HG02678 (cell line): Measurements from ENCODE around the gene PADI2.

Experiments used
- ATAC-seq: cut with Tn5 transposase; IDR thresholded peaks from one replicate; pipeline ENCODE4 v1.9.1; 2021; ENCODE audit warnings: mild to moderate bottlenecking, moderate library complexity; ENCODE audit not compliant: unreplicated experiment

The PADI2 gene

DNA sequence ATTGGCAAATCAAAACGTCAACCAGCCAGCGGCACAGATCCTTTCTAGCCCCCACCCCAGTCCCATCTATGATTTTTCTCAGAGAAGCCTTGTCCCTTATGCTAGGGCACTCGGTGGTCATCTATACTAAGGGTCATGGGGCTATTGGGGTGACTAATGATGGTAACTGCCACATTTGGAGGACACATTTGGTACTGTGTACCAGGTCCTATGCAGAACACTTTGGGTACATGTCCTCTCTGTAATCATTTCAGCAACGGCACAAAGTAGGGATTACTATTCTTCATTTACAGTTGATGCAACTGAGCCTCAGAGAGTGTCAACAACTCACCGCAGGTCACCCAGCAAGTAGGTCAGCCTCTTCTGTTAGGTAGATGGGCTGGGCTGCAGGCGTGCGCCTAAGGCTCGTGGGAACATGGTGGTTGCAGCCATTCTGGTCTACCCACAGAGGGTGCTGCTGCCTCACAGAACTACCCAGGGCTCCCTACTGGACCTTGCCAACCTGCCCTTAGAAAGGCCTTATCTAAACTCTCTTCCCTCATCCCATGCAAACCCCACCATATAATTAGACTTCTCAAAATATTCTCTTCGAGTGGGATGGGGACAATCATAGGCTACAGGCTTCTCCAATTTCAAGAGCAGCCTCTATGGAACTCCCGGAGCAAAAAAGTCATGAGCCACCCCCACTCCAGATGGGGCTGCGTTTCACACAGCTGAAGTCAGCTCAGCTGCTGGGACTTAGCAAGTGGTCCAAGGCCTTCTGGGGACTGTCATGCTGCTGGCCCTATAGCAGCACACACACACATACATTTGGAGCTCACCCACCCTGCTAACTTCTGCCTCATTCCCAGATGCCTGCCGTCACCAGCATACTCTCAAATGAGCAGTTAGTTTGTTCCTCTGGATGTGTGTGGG is 59.6 kb downstream of the PADI2 start:
- no peak for ATAC-seq

DNA sequence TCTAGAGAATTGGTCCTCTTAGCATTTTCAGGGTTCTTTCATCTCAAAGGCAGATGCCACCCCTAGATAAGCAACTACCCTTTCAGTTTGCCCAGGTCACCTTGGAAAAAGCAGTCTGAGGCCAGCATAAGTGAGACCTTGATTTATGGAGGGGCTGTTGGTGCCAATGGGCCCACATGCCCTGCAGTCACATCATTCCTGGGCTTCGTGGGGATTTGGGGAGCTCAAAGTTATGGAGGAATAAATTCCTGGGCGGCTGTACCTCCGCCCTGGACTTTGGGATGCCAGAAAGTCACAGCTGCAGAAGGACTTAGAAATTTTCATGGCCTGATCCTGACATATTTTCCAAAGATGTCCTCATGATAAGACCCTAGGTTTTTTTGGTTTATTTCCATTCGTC is 62.7 kb downstream of the PADI2 start:
- no peak for ATAC-seq

DNA sequence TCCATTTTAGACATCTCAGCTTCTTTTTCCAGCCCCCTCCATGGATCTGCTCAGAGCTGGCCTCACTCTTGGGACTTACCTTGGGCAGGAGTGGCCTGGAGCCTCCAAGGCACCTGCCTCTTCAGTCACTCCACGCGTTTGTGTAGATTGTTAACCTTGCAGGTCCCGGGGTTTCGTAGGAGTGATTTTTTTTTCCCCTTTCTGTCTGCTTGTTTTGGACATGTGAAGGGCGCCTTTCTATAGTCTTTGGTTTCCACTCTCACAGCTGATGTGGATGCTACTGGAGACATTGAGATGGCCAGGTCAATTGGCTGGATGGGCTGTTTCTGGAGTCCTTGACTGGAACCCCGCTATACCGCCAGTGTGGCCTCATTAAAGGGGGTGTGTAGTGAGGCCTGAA is 63.5 kb downstream of the PADI2 start:
- no peak for ATAC-seq

DNA sequence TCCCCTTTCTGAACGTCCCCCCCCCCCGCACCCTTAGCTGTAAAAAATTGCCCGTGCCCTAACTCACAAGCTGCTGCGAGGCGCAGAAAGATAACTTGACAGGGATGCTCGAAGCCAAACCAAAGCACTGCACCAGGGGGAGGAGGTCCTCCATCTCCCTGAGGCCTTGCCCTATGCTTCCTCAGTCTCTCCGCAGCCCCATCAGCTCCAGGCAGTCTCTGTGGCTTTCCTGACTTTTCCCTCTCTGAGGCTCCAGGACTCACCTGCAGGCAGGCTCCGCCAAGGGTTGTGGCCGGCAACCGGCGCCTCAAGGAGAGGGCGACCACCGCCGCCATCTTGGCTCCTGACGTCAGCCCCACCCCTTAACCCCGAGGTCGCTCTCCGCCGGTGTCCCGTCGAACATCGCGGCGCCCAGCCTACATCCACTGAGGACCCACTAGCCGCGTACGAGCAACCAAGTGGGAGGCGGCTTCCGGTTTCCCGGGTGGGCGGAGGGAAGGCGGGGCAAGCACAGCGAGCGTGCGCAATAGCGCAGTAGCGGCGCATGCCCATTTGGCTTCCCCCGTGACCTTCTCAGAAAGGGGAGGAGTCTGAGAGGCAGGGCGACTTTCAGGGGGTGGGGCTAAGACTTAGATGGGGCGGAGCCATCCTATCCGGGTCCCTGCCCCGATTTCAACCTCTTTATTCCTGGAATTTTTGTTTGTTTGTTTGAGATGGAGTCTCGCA is 65.4 kb downstream of the PADI2 start, which contains the start of gene SDHB:
SDHB (minus strand) TSS at position 348 of the 726 bp plus-strand sequence; CDS start at position 335, 13 bp downstream.
- peak; percentile 97 for ATAC-seq

DNA sequence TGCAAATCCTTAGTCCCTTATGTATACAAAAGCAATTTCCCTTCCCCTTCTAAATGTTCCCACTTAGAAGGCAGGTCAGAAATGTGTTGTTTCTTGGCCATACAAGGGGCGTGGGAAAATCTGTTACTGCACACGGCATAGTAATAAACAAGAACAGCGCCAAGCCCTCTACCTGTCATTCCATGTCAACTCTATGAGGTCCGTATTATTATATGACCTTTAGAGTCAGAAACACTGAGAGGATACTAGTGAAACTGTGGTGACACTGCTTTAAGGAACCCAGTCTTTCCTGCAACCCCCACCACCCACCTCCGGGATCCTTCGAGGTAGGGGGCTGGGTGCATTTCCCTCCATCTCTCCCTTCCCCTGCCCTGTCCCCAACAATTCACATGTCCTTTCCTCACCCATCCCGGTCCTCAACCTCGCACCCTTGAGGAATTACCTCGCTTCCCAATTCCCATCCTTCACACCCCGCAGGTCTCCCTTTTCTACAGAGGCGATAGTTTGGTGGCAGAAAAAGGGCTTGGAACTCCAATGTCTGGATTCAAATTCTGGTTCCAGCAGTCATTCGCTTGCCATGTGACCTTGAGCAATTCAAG is 66.1 kb downstream of the PADI2 start:
- ATAC-seq = no peak

DNA sequence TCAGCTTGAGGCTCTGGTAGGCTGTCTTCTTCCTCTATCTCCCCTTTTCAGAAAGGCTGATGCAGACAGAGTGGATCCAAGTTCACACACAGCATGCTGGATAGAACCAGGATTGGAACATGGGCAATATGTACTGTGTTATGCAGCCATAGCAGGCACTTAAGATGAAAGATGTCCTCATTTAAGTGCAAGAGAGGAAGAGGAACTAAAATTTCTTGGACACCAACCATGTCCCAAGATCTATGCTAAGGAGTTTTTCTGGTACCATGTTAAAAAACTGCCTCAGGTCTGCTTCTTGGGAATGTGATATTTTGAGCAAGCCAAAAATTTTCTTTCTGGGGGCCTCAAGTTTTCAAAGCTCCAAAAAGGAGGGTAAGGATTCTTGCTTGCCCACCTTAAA is 66.6 kb downstream of the PADI2 start:
- ATAC-seq = no peak

DNA sequence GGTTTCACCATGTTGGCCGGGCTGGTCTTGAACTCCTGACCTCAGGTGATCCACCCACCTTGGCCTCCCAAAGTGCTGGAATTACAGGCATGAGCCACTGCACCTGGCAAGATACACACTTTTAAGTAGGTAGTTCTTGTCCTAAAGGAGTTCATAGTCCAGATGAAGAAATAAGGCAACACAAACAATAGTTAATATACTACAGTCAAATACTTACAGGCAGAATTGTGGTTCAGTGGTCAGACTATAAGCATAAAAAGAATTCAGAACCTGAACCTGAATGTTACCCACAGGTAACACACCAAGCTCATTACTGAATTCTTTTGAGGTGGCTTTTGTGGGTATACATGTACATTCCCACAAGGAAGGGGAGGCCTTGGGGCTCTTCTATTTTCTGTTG is 67.2 kb downstream of the PADI2 start:
- no peak for ATAC-seq

DNA sequence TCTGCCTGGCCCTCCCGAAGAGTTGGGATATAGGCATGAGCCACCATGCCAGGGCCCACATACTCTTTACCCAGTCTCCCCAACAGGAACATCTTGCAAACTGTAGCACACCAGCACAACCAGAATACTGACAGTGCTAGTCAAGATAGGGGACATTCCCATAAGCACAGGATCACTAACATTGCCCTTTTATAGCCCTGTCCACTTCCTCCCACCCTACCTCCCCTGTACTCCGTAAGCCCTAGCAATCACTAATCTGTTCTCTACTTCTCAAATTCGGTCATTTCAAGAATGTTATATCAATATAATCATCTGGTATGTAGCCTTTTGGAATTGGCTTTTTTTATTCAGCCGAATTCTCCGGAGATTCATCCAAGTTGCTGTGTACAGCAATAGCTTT is 71.3 kb downstream of the PADI2 start:
- ATAC-seq = no peak

DNA sequence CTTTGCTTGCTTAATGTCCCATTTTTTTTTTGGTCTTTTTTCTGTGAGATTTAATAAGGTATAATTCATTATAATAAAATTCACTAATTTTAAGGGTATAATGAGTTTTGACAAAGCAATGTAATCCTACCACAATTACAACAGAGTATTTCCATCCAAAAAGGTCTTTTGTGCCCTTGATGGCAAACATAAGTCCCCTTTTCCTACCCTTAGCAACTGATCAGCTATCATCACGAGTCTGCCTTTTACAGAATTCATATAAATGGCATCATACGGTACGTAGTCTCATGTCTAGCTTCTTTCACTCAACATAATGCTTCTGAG is 73.0 kb downstream of the PADI2 start:
- no peak for ATAC-seq

DNA sequence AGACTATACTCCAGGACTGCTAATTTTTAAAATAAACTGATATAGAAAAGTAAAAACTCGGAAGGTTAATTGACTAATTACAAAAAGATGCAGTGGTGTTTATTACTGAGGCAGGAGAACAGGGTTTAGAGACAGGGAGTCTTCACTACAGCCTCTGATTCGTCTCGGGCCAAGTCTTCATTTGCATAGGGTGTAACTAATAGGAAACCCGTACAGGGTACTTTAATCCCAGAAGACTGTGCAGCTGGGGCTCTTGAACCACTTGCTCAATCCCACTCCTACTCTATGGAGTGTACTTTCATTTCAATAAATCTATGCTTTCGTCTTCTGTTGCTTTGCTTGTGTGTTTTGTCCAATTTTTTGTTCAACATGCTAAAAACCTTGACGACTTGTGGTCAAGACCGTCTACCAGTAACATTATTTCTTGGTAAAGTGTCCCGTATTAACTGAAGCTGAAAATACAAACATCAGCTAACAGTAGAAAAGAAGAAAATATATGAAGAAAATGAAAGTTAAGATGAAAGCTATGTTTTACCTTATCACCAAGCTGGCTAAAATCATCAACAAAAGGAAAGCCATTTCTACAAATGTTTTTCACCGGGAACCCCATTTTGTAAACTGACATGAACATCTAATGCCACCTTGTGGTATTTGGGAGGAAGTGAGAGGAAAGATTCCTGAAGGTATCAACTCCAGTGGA is 73.5 kb downstream of the PADI2 start:
- no peak for ATAC-seq

DNA sequence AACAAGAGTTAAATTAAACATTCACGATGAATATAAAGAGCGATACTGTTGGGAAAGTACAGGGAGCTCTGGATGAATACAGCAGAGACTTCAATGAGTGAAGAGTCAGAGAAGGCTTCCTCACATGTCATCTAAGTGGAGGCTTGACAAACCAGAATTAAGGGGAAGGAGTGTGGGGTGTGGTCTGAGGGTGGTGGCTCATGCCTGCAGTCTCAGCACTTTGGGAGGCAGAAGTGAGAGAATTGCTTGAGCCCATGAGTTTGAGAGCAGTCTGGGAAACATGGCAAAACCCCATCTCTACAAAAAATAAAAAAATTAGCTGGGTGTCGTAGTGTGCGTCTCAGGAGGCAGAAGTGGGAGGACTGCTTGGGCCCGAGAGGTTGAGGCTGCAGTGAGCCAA is 74.1 kb downstream of the PADI2 start:
- no peak for ATAC-seq

DNA sequence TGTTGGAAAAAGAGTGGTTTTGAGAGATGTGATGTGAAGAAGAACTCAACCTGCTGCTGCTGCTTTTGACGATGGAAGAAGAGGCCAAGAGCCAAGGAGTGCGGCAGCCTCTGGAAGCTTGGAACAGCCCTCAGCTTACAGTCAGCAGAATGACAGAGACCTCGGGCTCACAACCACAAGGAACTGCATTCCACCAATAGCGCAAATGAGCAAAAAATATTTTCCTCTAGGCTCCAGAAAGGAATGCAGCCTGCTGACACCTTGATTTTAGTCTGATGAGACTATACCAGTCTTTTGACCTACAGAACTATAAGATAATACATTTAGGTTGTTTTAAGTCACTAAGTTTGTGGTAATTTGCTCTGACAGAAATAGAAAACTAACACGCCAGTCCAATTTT is 75.6 kb downstream of the PADI2 start:
- no peak for ATAC-seq

DNA sequence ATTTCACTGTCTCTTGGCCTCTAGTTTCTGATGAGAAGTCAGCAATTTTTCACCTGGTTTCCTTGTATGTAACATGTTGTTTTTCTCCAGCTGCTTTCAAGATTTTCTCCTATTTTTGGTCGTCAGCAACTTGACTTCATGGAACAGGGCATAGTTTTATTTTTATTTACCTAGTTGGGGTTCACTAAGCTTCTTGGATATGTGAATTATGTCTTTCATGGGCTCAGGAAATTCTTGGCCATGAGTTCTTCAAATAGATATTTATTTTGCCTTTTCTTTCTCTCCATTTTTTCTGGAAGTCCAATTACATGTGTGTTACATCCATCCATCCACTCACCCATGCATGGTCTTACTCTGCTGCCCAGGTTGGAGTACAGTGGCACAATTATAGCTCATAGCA is 79.1 kb downstream of the PADI2 start:
- no peak for ATAC-seq

DNA sequence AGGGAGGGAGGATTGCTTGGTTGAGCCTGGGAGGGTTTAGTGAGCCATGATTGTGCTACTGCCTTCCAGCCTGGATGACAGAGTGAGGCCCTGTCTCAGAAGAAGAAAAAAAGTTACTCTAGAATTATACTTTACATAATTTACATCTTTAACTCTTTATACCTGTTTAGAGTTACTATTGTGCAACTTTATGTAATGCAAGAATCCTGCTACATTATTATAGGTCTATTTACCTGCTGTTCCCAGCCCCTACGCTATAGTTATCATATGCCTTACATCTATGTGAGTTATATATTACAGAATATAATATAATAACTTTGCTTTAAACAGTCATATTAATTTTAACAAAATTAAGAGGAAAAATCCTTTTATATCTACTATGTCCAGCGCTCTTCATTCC is 79.7 kb downstream of the PADI2 start:
- ATAC-seq = no peak

DNA sequence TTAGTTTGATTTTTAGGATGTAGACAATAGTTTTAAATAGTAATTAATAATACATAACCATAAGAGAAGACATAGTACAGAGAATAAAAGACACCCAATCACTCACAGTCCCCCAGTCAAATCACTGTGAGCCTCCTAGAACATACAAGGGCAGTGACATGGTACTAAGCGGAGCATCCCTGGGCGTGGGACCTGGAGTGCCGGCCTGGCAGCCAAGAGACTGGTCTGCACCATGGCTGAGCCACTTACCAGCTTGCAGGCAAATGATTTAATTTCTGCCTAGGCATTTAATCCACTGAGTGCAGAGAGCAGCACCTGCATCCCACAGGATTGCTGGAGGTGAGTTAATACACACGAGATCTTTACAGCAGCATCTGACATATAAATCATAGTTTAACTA is 85.8 kb downstream of the PADI2 start:
- ATAC-seq = no peak

DNA sequence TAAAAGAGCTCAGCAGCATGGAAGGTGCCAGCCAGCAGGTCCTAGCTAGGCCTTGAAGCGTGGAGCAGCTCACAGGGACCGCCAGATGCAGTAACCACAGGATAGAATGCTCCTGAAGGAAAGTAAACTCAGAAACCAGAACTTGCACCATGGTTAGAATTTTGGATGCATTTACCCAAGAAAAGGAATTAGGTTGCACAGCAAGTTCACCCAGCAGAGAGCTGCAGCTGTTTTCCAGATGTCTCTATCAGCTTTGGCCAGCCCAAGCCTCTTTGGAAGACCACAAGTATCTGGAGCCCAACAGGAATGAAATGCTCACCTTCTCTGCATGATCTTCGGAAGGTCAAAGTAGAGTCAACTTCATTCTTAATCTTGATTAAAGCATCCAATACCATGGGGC is 86.5 kb downstream of the PADI2 start:
- no peak for ATAC-seq

DNA sequence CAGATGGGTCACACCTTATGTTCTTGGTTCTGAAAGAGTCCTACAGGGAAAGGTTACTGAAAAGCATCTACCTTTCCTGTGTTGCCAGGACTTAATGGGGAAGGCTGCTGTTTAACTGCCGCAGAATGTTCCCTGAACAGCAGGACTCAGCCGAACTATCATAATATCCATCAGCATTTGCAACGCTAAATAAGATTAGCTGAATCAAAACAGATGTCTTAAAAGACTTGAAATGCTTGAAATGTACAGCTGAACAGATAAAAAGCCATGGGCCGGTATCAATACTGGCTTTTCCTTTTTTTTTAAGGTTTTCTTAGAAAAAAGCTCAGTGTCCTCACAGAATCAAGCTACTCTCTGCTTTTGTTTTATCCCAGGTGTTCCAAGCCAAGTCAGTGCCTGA is 87.8 kb downstream of the PADI2 start:
- ATAC-seq = no peak

DNA sequence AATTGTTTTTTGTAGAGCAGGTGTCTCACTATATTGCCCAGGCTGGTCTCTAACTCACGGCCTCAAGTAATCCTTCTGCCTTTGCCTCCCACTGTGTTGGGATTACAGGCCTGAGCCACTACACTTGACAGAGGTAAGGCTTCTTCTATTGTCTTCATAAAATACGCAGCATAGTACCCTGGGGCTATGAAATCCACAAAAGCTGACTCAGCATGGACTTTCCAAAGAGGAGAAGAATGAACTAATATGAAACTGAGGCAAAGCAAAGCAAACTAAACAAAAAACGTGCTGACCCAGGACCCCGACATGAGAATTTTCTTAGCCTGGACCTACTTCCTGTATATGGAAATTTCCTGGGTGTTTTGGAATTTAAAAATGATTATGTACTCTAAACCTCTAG is 89.0 kb downstream of the PADI2 start:
- no peak for ATAC-seq

DNA sequence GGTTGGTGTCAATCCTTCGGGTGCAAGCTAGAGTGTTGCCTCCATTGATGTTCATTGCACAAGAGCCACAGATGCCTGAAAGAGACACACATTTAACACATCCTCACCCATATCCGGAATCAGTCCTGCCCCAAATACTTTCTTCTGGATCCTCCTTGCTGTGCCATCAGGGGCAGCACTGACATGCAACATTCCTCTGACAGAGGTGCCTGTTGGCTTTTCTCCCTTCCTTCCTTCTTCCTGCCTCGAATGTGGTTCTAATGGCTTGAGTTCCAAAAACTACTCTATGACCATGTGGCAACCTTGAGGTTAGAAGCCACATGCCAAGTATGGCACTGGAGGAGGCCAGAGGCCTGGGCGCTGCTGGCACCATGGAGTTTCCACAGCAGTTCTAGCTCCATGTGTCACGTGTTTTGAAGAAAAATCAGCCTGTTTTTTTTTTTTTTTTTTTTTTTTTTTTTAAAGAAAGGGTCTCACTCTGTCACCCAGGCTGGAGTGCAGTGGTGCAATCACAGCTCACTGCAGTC is 90.5 kb downstream of the PADI2 start:
- no peak for ATAC-seq

DNA sequence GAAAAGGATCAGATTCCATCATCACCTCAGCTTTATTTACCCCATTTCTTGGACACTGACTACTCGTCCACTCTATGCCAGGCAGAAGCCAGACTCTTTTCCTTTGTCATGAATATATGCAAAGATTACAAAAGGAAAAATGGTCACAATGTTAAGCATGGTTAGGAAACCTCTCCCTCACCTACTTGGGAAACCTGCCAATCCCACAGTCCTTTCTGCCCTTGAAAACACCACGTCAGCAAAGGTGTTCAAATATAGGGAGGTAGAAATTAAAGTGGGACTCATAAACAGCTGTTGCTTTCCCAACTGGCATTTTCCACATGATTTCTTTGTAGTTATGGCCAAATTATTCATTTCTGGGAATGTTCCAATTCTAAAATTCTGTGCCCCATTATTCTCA is 91.4 kb downstream of the PADI2 start:
- no peak for ATAC-seq

DNA sequence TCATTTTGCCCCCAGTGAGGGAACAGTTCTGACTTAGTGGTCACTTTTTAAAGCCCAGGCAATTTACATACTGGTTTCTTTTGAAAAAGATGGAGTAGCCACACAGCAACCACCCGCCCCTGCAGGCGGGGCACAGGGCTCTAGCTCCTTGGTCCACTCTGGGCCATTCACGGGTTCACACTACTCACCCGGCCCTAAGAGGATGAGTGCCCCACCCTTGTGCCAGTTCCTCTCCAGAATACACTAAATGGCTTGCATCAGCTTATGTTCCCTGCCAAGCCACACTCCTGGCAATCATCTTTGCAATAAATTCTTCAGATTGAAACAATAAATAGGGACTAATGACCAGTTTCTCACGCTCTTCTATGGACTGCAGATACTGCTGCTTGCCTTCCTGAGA is 91.8 kb downstream of the PADI2 start:
- ATAC-seq = no peak
